ENCODE measurements around the gene FAAP100.

Gene FAAP100

GRCh38 chr17:81570964-81571363 is 18.8 kb upstream of the FAAP100 start:
- H3K4me1 ChIP-seq (ENCODE audit: insufficient read depth, low read length), result no peaks in the 10 kb centered on the region
- no peak overlapping the region for H3K4me3 ChIP-seq (ENCODE audit: low read length)
- H3K9me3 ChIP-seq (ENCODE audit: low read length), result no peaks in the 10 kb centered on the region
- H3K27me3 ChIP-seq (ENCODE audit: insufficient read depth, low read length), result no peaks in the 10 kb centered on the region
- H2AFZ ChIP-seq (ENCODE audit: low read depth, low read length), result no peak overlapping the region
- H3K36me3 ChIP-seq (ENCODE audit: insufficient read depth, low read length), result peaks cover 80% of the 10 kb centered on the region

DNA sequence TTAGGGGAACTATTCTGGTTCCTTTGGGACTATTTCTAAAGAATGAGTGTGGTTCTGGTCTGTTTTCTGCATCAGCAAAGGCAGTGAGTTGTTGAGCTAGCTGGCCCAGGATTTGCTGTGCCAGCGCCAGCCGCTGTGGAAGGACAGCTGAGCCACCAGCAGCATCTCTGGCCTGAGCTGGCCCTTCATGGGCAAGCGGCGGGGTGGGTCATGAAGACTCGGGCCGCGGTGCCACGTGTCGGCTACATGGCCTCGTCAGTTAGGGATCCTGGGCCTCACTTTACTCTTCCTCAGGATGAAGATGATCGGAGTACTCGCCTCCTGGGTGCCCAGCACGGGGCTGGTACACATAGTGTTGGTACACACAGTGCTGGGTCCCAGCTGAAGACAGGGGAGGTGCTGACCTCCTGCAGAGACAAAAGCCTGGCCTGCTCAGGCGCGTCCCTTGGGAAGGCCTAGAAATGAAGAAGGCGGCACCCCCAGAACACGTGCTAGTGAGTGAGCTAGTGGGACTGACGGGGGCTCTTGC is 17.9 kb upstream of the FAAP100 start:
- H3K4me1 ChIP-seq (ENCODE audit: insufficient read depth, low read length), result no peaks in the 10 kb centered on the region
- H3K36me3 ChIP-seq (ENCODE audit: insufficient read depth, low read length), result peaks cover 82% of the 10 kb centered on the region
- H3K4me3 ChIP-seq (ENCODE audit: low read length), result no peak overlapping the region
- H3K9me3 ChIP-seq (ENCODE audit: low read length), result no peaks in the 10 kb centered on the region
- H3K27me3 ChIP-seq (ENCODE audit: insufficient read depth, low read length), result no peaks in the 10 kb centered on the region
- no peak overlapping the region for H2AFZ ChIP-seq (ENCODE audit: low read depth, low read length)

- Histone ChIP-seq H3K27me3 (ENCODE audit: insufficient read depth, low read length) (no peaks in the 10 kb centered on the region), H3K9me3 (ENCODE audit: low read length) (no peaks in the 10 kb centered on the region)
Measured at GRCh38 chr17:81568416-81568815, 16.3 kb upstream of the FAAP100 start.

DNA sequence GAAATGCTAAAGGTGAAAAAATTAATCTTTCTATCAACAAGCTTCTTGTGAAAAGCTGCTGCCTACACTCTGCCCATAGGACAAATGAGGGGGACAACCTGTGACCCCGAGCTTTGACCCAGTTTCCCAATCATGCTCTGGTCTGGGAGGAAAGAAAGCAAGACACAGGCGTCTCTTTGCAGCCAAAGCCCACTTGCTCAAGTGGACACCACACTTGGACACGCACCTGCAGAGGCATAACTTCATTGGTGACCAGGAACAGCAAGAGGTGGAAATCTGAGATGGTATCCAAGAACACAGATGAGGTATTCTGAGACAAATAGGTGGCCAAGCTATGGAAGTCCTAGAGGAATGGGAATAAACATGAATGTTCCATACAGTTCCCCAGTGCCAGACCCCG is 15.0 kb upstream of the FAAP100 start:
- H3K9me3 ChIP-seq (ENCODE audit: low read length), result no peaks in the 10 kb centered on the region
- no peaks in the 10 kb centered on the region for H3K27me3 ChIP-seq (ENCODE audit: insufficient read depth, low read length)
- no peak overlapping the region for H3K4me3 ChIP-seq (ENCODE audit: low read length)
- H3K4me1 ChIP-seq (ENCODE audit: insufficient read depth, low read length), result no peaks in the 10 kb centered on the region
- peaks cover 87% of the 10 kb centered on the region for H3K36me3 ChIP-seq (ENCODE audit: insufficient read depth, low read length)
- H2AFZ ChIP-seq (ENCODE audit: low read depth, low read length), result no peak overlapping the region

More at GRCh38 chr17:81568416-81568815, 16.3 kb upstream of the FAAP100 start:
- H3K4me1 ChIP-seq (ENCODE audit: insufficient read depth, low read length), result no peaks in the 10 kb centered on the region
- no peak overlapping the region for H3K4me3 ChIP-seq (ENCODE audit: low read length)
- H2AFZ ChIP-seq (ENCODE audit: low read depth, low read length), result no peak overlapping the region
- H3K36me3 ChIP-seq (ENCODE audit: insufficient read depth, low read length), result peaks cover 87% of the 10 kb centered on the region

GRCh38 chr17:81566461-81567126 is 14.4 kb upstream of the FAAP100 start:
- no peak overlapping the region for H3K4me3 ChIP-seq (ENCODE audit: low read length)
- H3K27me3 ChIP-seq (ENCODE audit: insufficient read depth, low read length), result no peaks in the 10 kb centered on the region
- H3K4me1 ChIP-seq (ENCODE audit: insufficient read depth, low read length), result no peaks in the 10 kb centered on the region
- no peak overlapping the region for H2AFZ ChIP-seq (ENCODE audit: low read depth, low read length)
- no peaks in the 10 kb centered on the region for H3K9me3 ChIP-seq (ENCODE audit: low read length)
- peaks cover 88% of the 10 kb centered on the region for H3K36me3 ChIP-seq (ENCODE audit: insufficient read depth, low read length)

GRCh38 chr17:81565231-81565630 is 13.1 kb upstream of the FAAP100 start:
- Histone ChIP-seq H3K4me3 (ENCODE audit: low read length) (no peak overlapping the region), H3K27me3 (ENCODE audit: insufficient read depth, low read length) (no peaks in the 10 kb centered on the region), H3K36me3 (ENCODE audit: insufficient read depth, low read length) (peaks cover 83% of the 10 kb centered on the region), H3K4me1 (ENCODE audit: insufficient read depth, low read length) (no peaks in the 10 kb centered on the region), H2AFZ (ENCODE audit: low read depth, low read length) (no peak overlapping the region), H3K9me3 (ENCODE audit: low read length) (no peaks in the 10 kb centered on the region)

GRCh38 chr17:81564778-81565177 is 12.6 kb upstream of the FAAP100 start:
- Histone ChIP-seq H2AFZ (ENCODE audit: low read depth, low read length) (no peak overlapping the region), H3K36me3 (ENCODE audit: insufficient read depth, low read length) (peaks cover 79% of the 10 kb centered on the region), H3K4me1 (ENCODE audit: insufficient read depth, low read length) (no peaks in the 10 kb centered on the region), H3K4me3 (ENCODE audit: low read length) (no peak overlapping the region), H3K9me3 (ENCODE audit: low read length) (no peaks in the 10 kb centered on the region), H3K27me3 (ENCODE audit: insufficient read depth, low read length) (no peaks in the 10 kb centered on the region)

DNA sequence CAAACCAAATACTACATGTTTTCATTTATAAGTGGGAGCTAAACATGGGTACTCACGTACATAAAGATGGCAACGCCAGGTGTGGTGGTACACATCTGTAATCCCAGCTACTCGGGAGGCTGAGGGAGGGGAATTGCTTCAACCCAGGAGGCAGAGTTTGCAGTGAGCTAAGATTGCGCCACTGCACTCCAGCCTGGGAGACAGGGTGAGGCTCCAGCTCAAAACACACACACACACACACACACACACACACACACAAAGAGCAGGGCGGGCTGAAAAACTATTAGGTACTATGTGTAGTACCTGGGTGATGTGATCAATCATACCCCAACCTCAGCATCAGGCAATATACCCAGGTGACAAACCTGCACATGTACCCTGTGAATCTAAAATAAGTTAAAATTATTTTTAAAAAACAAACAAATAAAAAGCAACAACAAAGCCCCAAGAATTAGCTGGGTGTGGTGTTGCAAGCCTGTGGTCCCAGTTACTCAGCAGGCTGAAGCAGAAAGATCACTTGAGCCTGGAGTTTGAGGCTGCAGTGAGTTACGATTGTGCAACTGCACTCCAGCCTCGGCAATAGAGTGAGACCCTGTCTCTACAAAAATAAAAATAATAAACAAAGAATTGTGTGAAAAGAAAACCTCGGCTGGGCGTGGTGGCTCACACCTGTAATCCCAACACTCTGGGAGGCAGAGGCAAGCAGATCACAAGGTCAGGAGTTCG is 11.9 kb upstream of the FAAP100 start:
- H3K27me3 ChIP-seq (ENCODE audit: insufficient read depth, low read length), result no peaks in the 10 kb centered on the region
- H3K4me3 ChIP-seq (ENCODE audit: low read length), result no peak overlapping the region
- H3K4me1 ChIP-seq (ENCODE audit: insufficient read depth, low read length), result no peaks in the 10 kb centered on the region
- H3K9me3 ChIP-seq (ENCODE audit: low read length), result no peaks in the 10 kb centered on the region
- no peak overlapping the region for H2AFZ ChIP-seq (ENCODE audit: low read depth, low read length)
- H3K36me3 ChIP-seq (ENCODE audit: insufficient read depth, low read length), result peaks cover 76% of the 10 kb centered on the region

GRCh38 chr17:81561494-81561885 is 9.3 kb upstream of the FAAP100 start:
- Histone ChIP-seq H3K4me1 (ENCODE audit: insufficient read depth, low read length) (no peaks in the 10 kb centered on the region), H3K4me3 (ENCODE audit: low read length) (no peak overlapping the region), H3K36me3 (ENCODE audit: insufficient read depth, low read length) (peaks cover 79% of the 10 kb centered on the region), H3K9me3 (ENCODE audit: low read length) (no peaks in the 10 kb centered on the region), H2AFZ (ENCODE audit: low read depth, low read length) (no peak overlapping the region), H3K27me3 (ENCODE audit: insufficient read depth, low read length) (no peaks in the 10 kb centered on the region)

GRCh38 chr17:81558941-81559806 is 7.0 kb upstream of the FAAP100 start:
- H3K4me3 ChIP-seq (ENCODE audit: low read length), result no peak overlapping the region
- peaks cover 59% of the 10 kb centered on the region for H3K36me3 ChIP-seq (ENCODE audit: insufficient read depth, low read length)
- no peaks in the 10 kb centered on the region for H3K9me3 ChIP-seq (ENCODE audit: low read length)
- no peak overlapping the region for H2AFZ ChIP-seq (ENCODE audit: low read depth, low read length)
- no peaks in the 10 kb centered on the region for H3K27me3 ChIP-seq (ENCODE audit: insufficient read depth, low read length)
- no peaks in the 10 kb centered on the region for H3K4me1 ChIP-seq (ENCODE audit: insufficient read depth, low read length)

GRCh38 chr17:81558115-81558468 is 5.9 kb upstream of the FAAP100 start:
- Histone ChIP-seq H2AFZ (ENCODE audit: low read depth, low read length) (no peak overlapping the region), H3K36me3 (ENCODE audit: insufficient read depth, low read length) (peaks cover 50% of the 10 kb centered on the region)

DNA sequence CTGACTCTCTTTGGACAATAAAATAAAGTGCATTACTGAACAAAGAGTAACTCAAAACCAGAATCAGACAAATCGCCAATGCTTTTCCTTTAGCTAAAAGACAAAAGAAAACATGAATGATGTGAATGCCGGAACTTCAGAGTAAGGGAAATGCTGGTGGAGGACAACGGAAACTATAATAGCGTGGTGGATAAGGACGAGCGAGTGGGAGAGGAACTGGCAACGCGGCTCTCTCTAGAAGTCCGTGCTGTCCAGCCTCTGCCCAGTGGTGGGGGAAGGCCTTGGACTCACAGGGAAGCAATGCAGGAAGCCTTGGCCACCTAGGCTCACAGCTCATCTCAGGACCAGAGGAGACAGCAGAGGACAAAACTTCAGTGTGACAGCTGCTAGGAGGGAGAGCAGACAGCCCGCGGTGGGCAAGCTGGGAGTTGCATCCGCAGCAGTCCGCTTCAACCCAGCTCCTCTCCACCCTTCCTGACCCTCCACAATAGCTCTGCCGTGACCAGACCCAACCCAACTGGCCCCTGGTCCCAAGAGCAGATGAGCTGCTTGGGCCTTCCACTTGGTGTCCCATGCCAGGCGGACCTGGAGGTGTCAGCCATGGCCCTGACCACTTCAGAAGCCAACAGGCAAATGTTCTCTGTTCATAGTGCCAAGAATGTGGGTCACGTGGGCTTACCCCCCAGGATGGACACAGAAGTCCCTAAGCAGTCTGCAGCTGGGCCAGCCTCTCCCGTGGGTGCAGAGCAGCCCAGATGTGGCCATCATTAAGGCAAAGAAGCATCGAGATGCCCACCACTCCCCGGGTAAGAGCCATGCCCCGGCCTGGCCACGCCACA is 5.3 kb upstream of the FAAP100 start:
- Histone ChIP-seq H3K36me3 (ENCODE audit: insufficient read depth, low read length) (peaks cover 48% of the 10 kb centered on the region), H3K27me3 (ENCODE audit: insufficient read depth, low read length) (no peaks in the 10 kb centered on the region), H3K4me3 (ENCODE audit: low read length) (no peak overlapping the region), H3K4me1 (ENCODE audit: insufficient read depth, low read length) (peaks cover 9% of the 10 kb centered on the region), H2AFZ (ENCODE audit: low read depth, low read length) (no peak overlapping the region), H3K9me3 (ENCODE audit: low read length) (no peaks in the 10 kb centered on the region)

More at GRCh38 chr17:81558115-81558468, 5.9 kb upstream of the FAAP100 start:
- no peaks in the 10 kb centered on the region for H3K27me3 ChIP-seq (ENCODE audit: insufficient read depth, low read length)
- H3K9me3 ChIP-seq (ENCODE audit: low read length), result no peaks in the 10 kb centered on the region
- peaks cover 9% of the 10 kb centered on the region for H3K4me1 ChIP-seq (ENCODE audit: insufficient read depth, low read length)
- H3K4me3 ChIP-seq (ENCODE audit: low read length), result no peak overlapping the region
